H1 (cell line): Measurements from ENCODE around the gene HYAL1. TPM values are rescaled to one million over a fixed set of nuclear protein-coding genes. Genes with fewer than 3 reads are reported as not detected.

Experiments used
- ASH2L ChIP-seq: fragments of 200-600, 300-600 bp; sonication (generic); IDR thresholded peaks from one replicate; pipeline ENCODE4 v1.7.1; 2017; ENCODE audit warnings: low read length
- ATF2 ChIP-seq: IDR thresholded peaks from 2 replicates; pipeline ENCODE4 v1.6.1; 2012; ENCODE audit warnings: low read length, inconsistent platforms
- BCL11A ChIP-seq, 2 experiments: IDR thresholded peaks; one replicate each; pipeline ENCODE4 v1.6.1; 2011; ENCODE audit warnings: low read depth in 2 of 2, low read length in 2 of 2, mild to moderate bottlenecking in 2 of 2
- CBX8 ChIP-seq: fragments of 300-800, 300-1000 bp; sonication (generic); IDR thresholded peaks from 2 replicates; pipeline ENCODE4 v1.7.1; 2016; ENCODE audit warnings: low read depth, low read length, borderline replicate concordance
- CHD1 ChIP-seq: IDR thresholded peaks from 2 replicates; pipeline ENCODE4 v1.6.1; 2012; ENCODE audit warnings: low read depth, low read length, improper control_type of control experiment
- CHD2 ChIP-seq: IDR thresholded peaks from 2 replicates; pipeline ENCODE4 v1.6.1; 2012; ENCODE audit warnings: low read length, improper control_type of control experiment
- CREB1 ChIP-seq: IDR thresholded peaks from 2 replicates; pipeline ENCODE4 v1.6.1; 2012; ENCODE audit warnings: inconsistent platforms
- E2F6 ChIP-seq: IDR thresholded peaks from 2 replicates; pipeline ENCODE4 v1.6.1; 2012; ENCODE audit warnings: inconsistent platforms
- EZH2 ChIP-seq: fragments of 200-600 bp; sonication (generic); IDR thresholded peaks from 2 replicates; pipeline ENCODE4 v1.7.1; 2012; ENCODE audit warnings: low read depth, mild to moderate bottlenecking, moderate library complexity, low read length, inconsistent platforms; ENCODE audit not compliant: severe bottlenecking
- GTF2F1 ChIP-seq: IDR thresholded peaks from 2 replicates; pipeline ENCODE4 v1.6.1; 2012; ENCODE audit warnings: low read depth, low read length, improper control_type of control experiment, borderline replicate concordance
- HDAC2 ChIP-seq, 2 experiments: fragments of 300-600 bp in 1 of 2; sonication (generic) in 1 of 2; IDR thresholded peaks; 2 replicates each; pipeline ENCODE4 v1.6.1; 2011 to 2012; ENCODE audit warnings: low read depth in 2 of 2, low read length in 2 of 2, mild to moderate bottlenecking in 2 of 2, moderate library complexity in 2 of 2, borderline replicate concordance in 1 of 2, inconsistent platforms in 1 of 2
- JUN ChIP-seq: IDR thresholded peaks from 2 replicates; pipeline ENCODE4 v1.6.1; 2011; ENCODE audit warnings: low read depth, mild to moderate bottlenecking, improper control_type of control experiment, low read length
- JUND ChIP-seq: IDR thresholded peaks from 2 replicates; pipeline ENCODE4 v1.6.1; 2011; ENCODE audit warnings: mild to moderate bottlenecking, improper control_type of control experiment, low read length
- MAFK ChIP-seq: IDR thresholded peaks from 2 replicates; pipeline ENCODE4 v1.6.1; 2012; ENCODE audit warnings: low read depth, mild to moderate bottlenecking, improper control_type of control experiment, low read length
- NANOG ChIP-seq: IDR thresholded peaks from 2 replicates; pipeline ENCODE4 v1.6.1; 2011; ENCODE audit warnings: low read length, low read depth, mild to moderate bottlenecking, inconsistent platforms; ENCODE audit not compliant: insufficient read depth, poor library complexity, severe bottlenecking
- NRF1 ChIP-seq: IDR thresholded peaks from 2 replicates; pipeline ENCODE4 v1.6.1; 2011; ENCODE audit warnings: mild to moderate bottlenecking, low read depth, low read length, improper control_type of control experiment
- RXRA ChIP-seq: IDR thresholded peaks from 2 replicates; pipeline ENCODE4 v1.6.1; 2011; ENCODE audit warnings: low read depth, mild to moderate bottlenecking, low read length, moderate library complexity; ENCODE audit not compliant: insufficient read depth
- SIRT6 ChIP-seq: IDR thresholded peaks from one replicate; pipeline ENCODE4 v1.7.1; 2012; ENCODE audit warnings: low read length, inconsistent platforms
- SIX5 ChIP-seq: IDR thresholded peaks from 2 replicates; pipeline ENCODE4 v1.6.1; 2011; ENCODE audit warnings: mild to moderate bottlenecking, low read depth, low read length
- SP4 ChIP-seq: IDR thresholded peaks from 2 replicates; pipeline ENCODE4 v1.6.1; 2012; ENCODE audit warnings: low read length, inconsistent platforms
- USF2 ChIP-seq: IDR thresholded peaks from 2 replicates; pipeline ENCODE4 v1.6.1; 2011; ENCODE audit warnings: low read length, improper control_type of control experiment
- YY1 ChIP-seq: IDR thresholded peaks from 2 replicates; pipeline ENCODE4 v1.6.1; 2011; ENCODE audit warnings: low read depth, mild to moderate bottlenecking, low read length
- polyA plus RNA-seq, 7 experiments: library from polyadenylated mRNA; depleted of rRNA in 3 of 7; stranded (reverse) in 5 of 7; unstranded in 2 of 7; fragments of >200 nt in 5 of 7; fragments of 200-250 nt in 2 of 7; gene quantifications; 1 replicate in 5 of 7; 2 replicates in 1 of 7; 4 replicates in 1 of 7; pipeline versions ENCODE4 v1.2.1 to v1.2.3, GENCODE V29; 2011 to 2013; ENCODE audit warnings: missing spikeins in 2 of 7, mixed read lengths in 2 of 7
- total RNA-seq: library from RNA; stranded (reverse); fragmentation: NEBNext Ultra II Directional; extraction: Animal tissue kit (Norgen Biotek cat#: 25700); gene quantifications from 2 replicates; pipeline ENCODE4 v1.2.1, GENCODE V29; 2021

The HYAL1 gene
- total and polyA plus RNA-seq, 2 of the 8 experiments (the other 6 are each of a cell fraction or from before 2014, with no cell fraction given): 2.0 to 5.4 TPM

GRCh38 chr3:50337175-50337861 lies 33.9 kb upstream of the HYAL1 start (continued):
- TF ChIP-seq E2F6 (peak; percentile 93), SIRT6 (no peak), BCL11A (IDR thresholded peaks at IDR 0.05; ENCODE audit: low read depth in 2 of 2, low read length in 2 of 2) (no peak), SIX5 (no peak), JUND (peak; percentile 91), SP4 (peak; percentile 59; the same call in 1 of the 2 replicates), RXRA (no peak), EZH2 (no peak), ASH2L (peak; percentile 83), HDAC2 (IDR thresholded peaks at IDR 0.05; ENCODE audit: borderline replicate concordance in 1 of 2, low read depth in 2 of 2, low read length in 2 of 2) (0 out of 4 replicates have a peak, but pooled peaks of 1 of the 2 experiments have one; percentile 90), CHD2 (no peak), CHD1 (no peak), CREB1 (peak; percentile 71), GTF2F1 (0 out of 2 replicates have a peak, but pooled peaks have one; percentile 19), CBX8 (no peak), NRF1 (peak; percentile 34), JUN (peak; percentile 58; the same call in 1 of the 2 replicates), MAFK (no peak), USF2 (no peak), NANOG (no peak), YY1 (no peak), ATF2 (peak; percentile 94)
